B cell (primary cell): ENCODE data around the gene HTRA2. TPM values are rescaled to one million over a fixed set of nuclear protein-coding genes. Genes with fewer than 3 reads are reported as not detected.
A peak's percentile ranks its signal among the peaks of the same experiment; 100 is the strongest.

Source experiments
- ATAC-seq: fragments of 200-7000 bp; cut with Tn5 transposase; one replicate; pipeline ENCODE4 v1.10.0; 2021; ENCODE audit warnings: low read depth, mild to moderate bottlenecking, moderate number of reproducible peaks, moderate library complexity
- CTCF ChIA-PET: fragments of 350-600 bp; sonication (Branson Sonifier 250); formaldehyde crosslinking; loops from one replicate; lab custom pipeline; 2021; ENCODE audit warnings: antibody characterized with exemption, inconsistent platforms; lab: Charles Lee
- POLR2A ChIA-PET: fragments of 350-600 bp; sonication (Branson Sonifier 250); formaldehyde crosslinking; loops from one replicate; lab custom pipeline; 2021; ENCODE audit warnings: antibody characterized with exemption; lab: Charles Lee
- DNase-seq: peaks from one replicate; pipeline ENCODE4 v3.0.0; 2013
- H2AFZ ChIP-seq: 2 replicates; pipeline ENCODE4 v1.6.1; 2012; ENCODE audit warnings: mild to moderate bottlenecking, low read depth, low read length; ENCODE audit not compliant: insufficient read depth, poor library complexity, severe bottlenecking
- H3K27ac ChIP-seq, 2 donors: 1 replicate in 1 of 2; 2 replicates in 1 of 2; pipeline ENCODE4 v1.5.1; 2012 to 2013; ENCODE audit warnings: low read length in 2 of 2, mild to moderate bottlenecking in 2 of 2, moderate library complexity in 1 of 2
- H3K27me3 ChIP-seq, 4 experiments: fragments of 200-600 bp in 1 of 4; sonication (generic) in 1 of 4; replicated peaks in 1 of 4; 1 replicate in 2 of 4; 2 replicates in 2 of 4; pipeline versions ENCODE4 v1.6.1 to v1.7.0; 2013 to 2016; ENCODE audit warnings: low read length in 3 of 4, mild to moderate bottlenecking in 2 of 4, mixed read lengths in 1 of 4, moderate library complexity in 1 of 4; ENCODE audit not compliant: insufficient read depth in 4 of 4, control insufficient read depth in 3 of 4; ENCODE audit errors: control extremely low read depth in 1 of 4
- H3K36me3 ChIP-seq, 2 experiments: replicated peaks in 1 of 2; 1 replicate in 1 of 2; 2 replicates in 1 of 2; pipeline versions ENCODE4 v1.6.1 to v1.7.1; 2013; ENCODE audit warnings: low read length in 1 of 2; ENCODE audit not compliant: insufficient read depth in 2 of 2, control insufficient read depth in 1 of 2; ENCODE audit errors: control extremely low read depth in 1 of 2, extremely low read depth in 1 of 2
- H3K4me1 ChIP-seq, 2 donors: fragments of 200-600 bp in 1 of 2; sonication (generic) in 1 of 2; 1 replicate in 1 of 2; 2 replicates in 1 of 2; pipeline versions ENCODE4 v1.5.1 to v1.6.1; 2013 to 2017; ENCODE audit warnings: low read length in 2 of 2; ENCODE audit not compliant: control insufficient read depth in 2 of 2, insufficient read depth in 2 of 2
- H3K4me2 ChIP-seq: replicated peaks from 2 replicates; pipeline ENCODE3; 2012; ENCODE audit warnings: mild to moderate bottlenecking, low read depth, low read length; ENCODE audit not compliant: poor library complexity, severe bottlenecking
- H3K4me3 ChIP-seq, 5 experiments: fragments of 200-600 bp in 1 of 5; sonication (generic) in 1 of 5; 1 replicate in 3 of 5; 2 replicates in 2 of 5; pipeline versions ENCODE4 v1.5.1 to v1.7.0; 2011 to 2016; ENCODE audit warnings: low read length in 4 of 5, mild to moderate bottlenecking in 4 of 5, low read depth in 2 of 5, control low read depth in 1 of 5, moderate library complexity in 1 of 5; ENCODE audit not compliant: insufficient read depth in 1 of 5; ENCODE audit errors: control extremely low read depth in 1 of 5, extremely low read depth in 1 of 5
- H3K79me2 ChIP-seq: fragments of 200-600 bp; sonication (generic); one replicate; pipeline ENCODE4 v1.6.0; 2016; ENCODE audit warnings: low read length; ENCODE audit not compliant: control insufficient read depth, insufficient read depth
- H3K9ac ChIP-seq: fragments of 200-600 bp; sonication (generic); 2 replicates; pipeline ENCODE4 v1.6.1; 2017; ENCODE audit warnings: mild to moderate bottlenecking, low read length, moderate library complexity
- H3K9me3 ChIP-seq, 3 donors: one replicate each; pipeline versions ENCODE4 v1.6.1 to v1.7.1; 2013; ENCODE audit warnings: low read length in 2 of 3; ENCODE audit not compliant: control insufficient read depth in 2 of 3, insufficient read depth in 1 of 3; ENCODE audit errors: control extremely low read depth in 1 of 3
- H4K20me1 ChIP-seq: 2 replicates; pipeline ENCODE4 v1.6.0; 2012; ENCODE audit warnings: mild to moderate bottlenecking, low read length; ENCODE audit not compliant: insufficient read depth, control insufficient read depth, poor library complexity, severe bottlenecking
- H3K27ac Mint-ChIP-seq: one replicate; pipeline ENCODE4 v1.8.0; 2021; ENCODE audit warnings: mixed read lengths
- H3K27me3 Mint-ChIP-seq: one replicate; pipeline ENCODE4 v1.8.0; 2021; ENCODE audit warnings: mixed read lengths
- H3K4me1 Mint-ChIP-seq: one replicate; pipeline ENCODE4 v1.8.0; 2021; ENCODE audit warnings: mixed read lengths
- H3K4me3 Mint-ChIP-seq: one replicate; pipeline ENCODE4 v1.8.0; 2021; ENCODE audit warnings: mixed read lengths
- H3K9me3 Mint-ChIP-seq: one replicate; pipeline ENCODE4 v1.8.0; 2022; ENCODE audit warnings: mixed read lengths; ENCODE audit not compliant: insufficient read depth
- EZH2 ChIP-seq: IDR thresholded peaks from 2 replicates; pipeline ENCODE4 v1.6.1; 2012; ENCODE audit warnings: borderline replicate concordance, low read depth, mild to moderate bottlenecking, moderate library complexity, low read length; ENCODE audit not compliant: insufficient read depth, poor library complexity, severe bottlenecking
- WGBS: methylation state at CpG from one replicate; pipeline ENCODE4 v1.1.5; 2013; ENCODE audit warnings: missing lambda C conversion rate; ENCODE audit not compliant: insufficient coverage; 5-methylcytosine and 5-hydroxymethylcytosine counted together
- intact Hi-C: fragments of 100-400 bp; cut with micrococcal nuclease; formaldehyde crosslinking; loops from one replicate; pipeline ENCODE4 v1.10.0; 2022
- polyA plus RNA-seq: library from polyadenylated mRNA; depleted of rRNA; stranded (reverse); fragments of >200 nt; gene quantifications from 2 replicates; pipeline ENCODE4 v1.2.3, GENCODE V29; 2012
- total RNA-seq, 2 donors: library from RNA; stranded (reverse); fragments of 120-200 nt in 1 of 2; gene quantifications; 1 replicate in 1 of 2; 2 replicates in 1 of 2; pipeline versions ENCODE4 v1.2.3 to v1.2.4, GENCODE V29; 2013 to 2022
- TF ChIP-seq, protein P1 (sequence below): fragments of 200-600 bp; IDR thresholded peaks from one replicate; pipeline ENCODE4 v1.8.0; 2022; ENCODE audit warnings: antibody characterized with exemption, mild to moderate bottlenecking

Gene HTRA2
- total and polyA plus RNA-seq, 2 donors (not counting 1 experiment from before 2014, with no cell fraction given): 52.8 to 111 TPM

DNA sequence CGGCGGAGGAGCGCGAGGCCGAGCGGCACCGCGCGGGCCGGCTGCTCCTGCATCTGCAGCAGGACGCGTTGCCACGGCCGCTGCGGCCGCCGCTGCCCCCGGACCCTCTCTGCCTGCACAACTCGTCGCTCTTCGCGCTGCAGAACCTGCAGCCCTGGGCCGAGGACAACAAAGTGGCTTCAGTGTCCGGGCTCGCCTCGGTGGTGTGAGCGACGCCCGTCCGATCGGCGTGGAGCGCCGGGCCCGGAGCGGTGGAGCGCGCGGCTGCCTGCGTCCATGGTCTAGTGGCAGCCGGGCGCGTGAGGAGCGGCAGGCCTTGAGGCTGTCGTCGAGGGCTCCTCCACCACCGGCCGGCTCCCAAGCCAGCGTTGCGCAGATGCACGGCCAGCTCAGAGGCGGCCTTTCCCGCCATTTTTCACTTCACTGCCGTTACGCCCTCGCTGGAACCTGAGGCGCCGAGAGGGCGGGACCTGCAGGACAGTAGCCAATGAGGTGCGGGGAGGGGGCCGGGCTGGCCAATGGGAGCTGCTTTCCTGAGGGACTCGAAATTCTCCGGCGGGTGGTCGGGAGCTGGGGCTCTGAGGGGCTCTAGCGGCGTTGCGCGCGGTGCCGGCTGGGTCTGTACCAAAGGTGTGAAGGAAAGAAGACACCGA, 13.6 kb upstream of the HTRA2 start:
- Mint-ChIP-seq H3K27me3 (peaks cover 69% of the 10 kb centered on the region), H3K4me1 (peaks cover 28% of the 10 kb centered on the region), H3K27ac (no peak overlapping the region), H3K9me3 (no peaks in the 10 kb centered on the region), H3K4me3 (peak overlapping the region; percentile 86)
- peaks cover 36 to 50% of the 10 kb centered on the region in 2 donors for H3K4me1 ChIP-seq
- H3K9me3 ChIP-seq: peaks cover 0 to 31% (median 1%) of the 10 kb centered on the region in 3 donors
- DNase-seq (peak; percentile 81), ATAC-seq (peak; percentile 84)
- peaks cover 6% of the 10 kb centered on the region for H4K20me1 ChIP-seq
- H3K4me2 ChIP-seq: peak overlapping the region; percentile 96
- CTCF ChIA-PET: interaction anchor here (0.6 to 1.4 kb wide), 5 partner anchors 9 to 73 kb away, joined by 3 to 5 read pairs (median 4); partner anchors contain the start of genes AUP1, CCDC142, HTRA2 and PCGF1
- peaks cover 2 to 93% (median 69%) of the 10 kb centered on the region in 4 experiments for H3K27me3 ChIP-seq
- TF ChIP-seq, protein P1, sequence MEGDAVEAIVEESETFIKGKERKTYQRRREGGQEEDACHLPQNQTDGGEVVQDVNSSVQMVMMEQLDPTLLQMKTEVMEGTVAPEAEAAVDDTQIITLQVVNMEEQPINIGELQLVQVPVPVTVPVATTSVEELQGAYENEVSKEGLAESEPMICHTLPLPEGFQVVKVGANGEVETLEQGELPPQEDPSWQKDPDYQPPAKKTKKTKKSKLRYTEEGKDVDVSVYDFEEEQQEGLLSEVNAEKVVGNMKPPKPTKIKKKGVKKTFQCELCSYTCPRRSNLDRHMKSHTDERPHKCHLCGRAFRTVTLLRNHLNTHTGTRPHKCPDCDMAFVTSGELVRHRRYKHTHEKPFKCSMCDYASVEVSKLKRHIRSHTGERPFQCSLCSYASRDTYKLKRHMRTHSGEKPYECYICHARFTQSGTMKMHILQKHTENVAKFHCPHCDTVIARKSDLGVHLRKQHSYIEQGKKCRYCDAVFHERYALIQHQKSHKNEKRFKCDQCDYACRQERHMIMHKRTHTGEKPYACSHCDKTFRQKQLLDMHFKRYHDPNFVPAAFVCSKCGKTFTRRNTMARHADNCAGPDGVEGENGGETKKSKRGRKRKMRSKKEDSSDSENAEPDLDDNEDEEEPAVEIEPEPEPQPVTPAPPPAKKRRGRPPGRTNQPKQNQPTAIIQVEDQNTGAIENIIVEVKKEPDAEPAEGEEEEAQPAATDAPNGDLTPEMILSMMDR: no peak
- POLR2A ChIA-PET: interaction anchor here (0.9 to 2.5 kb wide), 5 partner anchors 8 to 20 kb away, joined by 3 to 9 read pairs (median 4); partner anchors contain the start of genes LBX2 and PCGF1
- no peaks in the 10 kb centered on the region for H3K36me3 ChIP-seq
- peak overlapping the region; percentile 71 for H2AFZ ChIP-seq
- peak overlapping the region; percentile 15 to 68 (median 50) for H3K4me3 ChIP-seq
- intact Hi-C loops: loop anchor here (1.0 kb wide), 1 partner anchor 9 kb away; the partner anchor contains the start of gene PCGF1
- peak overlapping the region; percentile 67 for H3K9ac ChIP-seq
- H3K79me2 ChIP-seq: no peaks in the 10 kb centered on the region
- no peak overlapping the region for H3K27ac ChIP-seq
- 7% methylated on average over 72 of the region's 72 CpGs for WGBS

DNA sequence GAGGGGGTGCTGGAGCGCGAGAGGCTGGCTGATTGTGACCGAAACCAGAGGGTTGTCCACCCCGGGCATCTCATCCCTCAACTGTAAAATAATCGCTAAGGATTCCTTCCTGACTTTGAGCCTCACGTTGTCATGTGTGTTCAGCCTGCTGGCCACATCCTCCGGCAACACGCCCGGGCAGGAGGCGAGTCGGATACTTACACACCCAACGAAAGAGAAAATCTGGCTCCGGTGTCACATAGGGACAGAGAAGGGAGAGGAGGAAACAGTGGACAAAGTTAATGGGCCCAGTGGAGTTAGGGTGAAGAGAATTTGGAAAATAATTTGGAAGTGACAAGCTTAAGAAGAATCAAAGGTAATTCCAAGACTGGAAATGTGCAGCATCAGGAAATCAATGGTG, 13.1 kb upstream of the HTRA2 start:
- intact Hi-C loops: loop anchor here (1.0 kb wide), 1 partner anchor 9 kb away; the partner anchor contains the start of gene PCGF1
- H3K27ac ChIP-seq: no peak overlapping the region
- DNase-seq: no peak
- H3K4me3 Mint-ChIP-seq: peak overlapping the region; percentile 86
- WGBS: 71% methylated on average over 13 of the region's 13 CpGs
- no peak overlapping the region for H3K27ac Mint-ChIP-seq
- H4K20me1 ChIP-seq: peaks cover 6% of the 10 kb centered on the region
- H3K4me3 ChIP-seq: peak overlapping the region in 4 of 5 experiments; percentile 35 to 68 (median 54)
- H3K4me2 ChIP-seq: peak overlapping the region; percentile 96
- peaks cover 2 to 88% (median 68%) of the 10 kb centered on the region in 4 experiments for H3K27me3 ChIP-seq
- peaks cover 0 to 31% (median 1%) of the 10 kb centered on the region in 3 donors for H3K9me3 ChIP-seq
- H3K4me1 ChIP-seq: peaks cover 36 to 50% of the 10 kb centered on the region in 2 donors
- peaks cover 28% of the 10 kb centered on the region for H3K4me1 Mint-ChIP-seq
- TF ChIP-seq, protein P1: no peak
- no peak for TF ChIP-seq EZH2
- ChIA-PET CTCF (interaction anchor here (0.6 to 1.4 kb wide), 5 partner anchors 10 to 72 kb away, joined by 3 to 5 read pairs (median 4); partner anchors contain the start of genes AUP1, CCDC142, HTRA2 and PCGF1), POLR2A (interaction anchor here (0.9 to 2.5 kb wide), 5 partner anchors 9 to 19 kb away, joined by 3 to 9 read pairs (median 4); partner anchors contain the start of genes LBX2 and PCGF1)
- no peaks in the 10 kb centered on the region for H3K36me3 ChIP-seq
- peak overlapping the region; percentile 67 for H3K9ac ChIP-seq
- peaks cover 66% of the 10 kb centered on the region for H3K27me3 Mint-ChIP-seq
- no peak for ATAC-seq
- no peaks in the 10 kb centered on the region for H3K79me2 ChIP-seq
- no peaks in the 10 kb centered on the region for H3K9me3 Mint-ChIP-seq
- H2AFZ ChIP-seq: peak overlapping the region; percentile 71
